NCI-H146 treated with DMSO at 0.1 percent for 48 hours (cell line): Measurements from ENCODE around the gene RNF152.
"Not testable (repeated sequence)": the region's sequence is repeated elsewhere in the genome, so short reads cannot be mapped to it uniquely, and the experiment has no call there.

Experiments
- DNase-seq: peaks from one replicate; lab custom pipeline; 2025; ENCODE audit not compliant: unreplicated experiment; lab: John Stamatoyannopoulos, UW

The RNF152 gene

DNA sequence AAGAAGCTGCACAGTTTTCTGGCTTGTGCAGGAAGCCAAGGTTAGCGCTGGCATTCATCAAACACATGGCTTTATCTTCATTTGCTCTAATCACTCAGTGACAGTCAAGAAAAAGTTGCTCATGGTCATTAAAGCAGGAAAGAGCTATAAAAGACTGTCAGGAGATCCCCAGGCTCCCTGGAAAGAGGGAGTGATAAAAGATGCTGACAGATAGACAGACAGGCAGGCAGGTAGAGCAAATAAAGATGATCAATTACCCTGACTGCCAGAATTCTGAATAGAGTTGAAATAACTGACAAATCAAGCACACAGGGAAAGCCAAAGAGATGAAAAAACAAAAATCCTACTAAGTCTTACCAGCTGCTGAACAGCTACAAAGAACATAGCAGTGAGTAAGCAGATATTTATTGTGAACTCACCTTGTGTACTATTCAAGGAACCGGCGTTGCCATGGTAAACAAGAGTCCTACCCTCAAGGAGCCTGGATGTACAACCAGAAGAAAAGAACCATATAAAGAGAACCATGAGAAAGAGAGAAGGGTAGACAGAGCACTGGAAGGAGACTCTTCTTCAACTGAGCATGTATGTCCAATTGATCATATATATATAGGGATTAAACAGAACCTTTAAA, 68.0 kb downstream of the RNF152 start:
- no peak for DNase-seq

DNA sequence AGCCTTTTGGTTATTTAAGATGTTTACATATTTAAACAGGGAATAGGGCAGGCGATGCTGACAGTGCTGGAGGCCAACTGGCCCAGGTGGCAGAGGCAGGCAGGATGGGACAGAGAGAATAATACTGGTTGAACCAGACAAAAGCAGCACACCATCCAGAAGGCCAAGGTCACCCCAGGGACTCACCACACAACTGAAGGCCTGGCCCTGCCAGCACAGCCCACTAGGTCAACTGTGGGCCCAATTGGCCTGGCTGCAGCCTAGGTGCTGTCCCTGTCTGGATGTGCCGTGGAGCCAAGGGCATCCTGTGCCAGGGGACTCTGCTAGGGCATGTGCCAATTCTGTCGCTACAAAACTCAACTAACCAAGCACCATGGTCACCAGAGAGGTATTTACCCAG, 69.2 kb downstream of the RNF152 start:
- DNase-seq: no peak

DNA sequence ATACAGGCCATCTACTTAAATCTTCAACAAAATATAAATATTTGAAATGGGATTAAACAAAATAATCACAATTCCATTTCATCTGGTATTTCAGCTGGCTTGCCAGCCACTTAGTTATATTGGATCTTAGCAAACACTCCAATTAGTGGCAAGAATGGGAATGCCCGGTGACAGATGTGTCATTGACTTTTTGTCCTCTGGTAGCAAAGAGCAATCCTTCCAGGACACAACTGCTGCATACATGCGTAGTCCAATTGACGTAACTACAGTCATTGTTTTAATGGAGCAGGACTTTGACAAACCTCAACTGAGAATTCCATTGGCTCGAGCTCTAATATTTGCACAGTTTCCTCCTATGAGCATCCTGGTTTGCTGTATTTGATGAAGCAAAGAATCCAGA, 69.9 kb downstream of the RNF152 start:
- no peak for DNase-seq

DNA sequence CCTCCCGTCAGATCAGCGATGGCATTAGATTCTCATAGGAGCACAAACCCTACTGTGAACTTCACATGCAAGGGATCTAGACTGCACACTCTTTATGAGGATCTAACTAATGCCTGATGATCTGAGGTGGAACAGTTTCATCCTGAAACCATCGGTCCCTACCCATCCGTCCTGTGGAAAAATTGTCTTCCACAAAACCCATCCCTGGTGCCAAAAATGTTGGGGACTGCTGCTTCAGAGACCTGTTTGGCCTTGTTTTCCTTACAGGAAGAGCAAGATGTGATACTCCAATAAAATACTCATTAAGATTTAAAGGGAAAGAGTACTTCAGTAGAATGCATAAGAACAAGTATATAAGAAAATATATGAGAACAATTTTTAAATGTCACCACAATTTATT, 71.1 kb downstream of the RNF152 start:
- DNase-seq: no peak

DNA sequence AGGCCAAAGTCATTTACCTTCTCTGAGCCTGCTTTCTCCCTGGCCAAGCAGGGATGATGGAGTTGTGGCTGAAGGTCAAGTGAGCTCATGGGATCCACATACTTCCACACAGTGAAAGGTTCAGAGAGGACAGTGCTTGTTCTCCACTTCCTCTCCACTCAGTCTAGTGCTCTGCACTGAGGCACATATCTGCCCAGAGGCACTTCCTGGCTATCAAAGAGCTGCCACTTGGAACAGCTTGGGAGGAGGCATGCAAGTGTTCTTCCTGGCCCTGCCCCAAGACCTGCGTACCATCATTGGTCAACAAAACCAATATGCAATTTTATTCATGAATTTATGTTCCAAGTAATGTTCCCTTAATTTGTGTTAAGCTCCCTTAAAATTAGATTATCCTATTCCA, 71.9 kb downstream of the RNF152 start:
- DNase-seq: no peak

DNA sequence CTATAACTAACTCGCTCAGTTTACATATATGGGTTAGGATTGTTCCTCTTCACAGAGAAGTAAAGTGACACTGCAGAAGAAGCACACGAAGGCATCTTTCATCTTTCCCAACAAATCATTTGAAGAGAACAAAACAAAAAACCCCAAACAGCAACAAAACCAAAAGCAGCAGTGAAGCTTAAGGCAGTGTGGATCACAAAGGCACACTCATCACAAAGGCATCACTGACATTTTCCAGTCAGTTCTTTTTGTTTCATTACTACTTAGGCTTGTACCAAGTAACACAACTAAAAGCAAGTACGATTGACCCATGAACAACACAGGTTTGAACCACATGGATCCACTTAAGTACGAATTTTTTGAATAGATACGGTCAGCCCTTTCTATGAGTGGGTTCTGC, 75.7 kb downstream of the RNF152 start:
- DNase-seq: no peak

DNA sequence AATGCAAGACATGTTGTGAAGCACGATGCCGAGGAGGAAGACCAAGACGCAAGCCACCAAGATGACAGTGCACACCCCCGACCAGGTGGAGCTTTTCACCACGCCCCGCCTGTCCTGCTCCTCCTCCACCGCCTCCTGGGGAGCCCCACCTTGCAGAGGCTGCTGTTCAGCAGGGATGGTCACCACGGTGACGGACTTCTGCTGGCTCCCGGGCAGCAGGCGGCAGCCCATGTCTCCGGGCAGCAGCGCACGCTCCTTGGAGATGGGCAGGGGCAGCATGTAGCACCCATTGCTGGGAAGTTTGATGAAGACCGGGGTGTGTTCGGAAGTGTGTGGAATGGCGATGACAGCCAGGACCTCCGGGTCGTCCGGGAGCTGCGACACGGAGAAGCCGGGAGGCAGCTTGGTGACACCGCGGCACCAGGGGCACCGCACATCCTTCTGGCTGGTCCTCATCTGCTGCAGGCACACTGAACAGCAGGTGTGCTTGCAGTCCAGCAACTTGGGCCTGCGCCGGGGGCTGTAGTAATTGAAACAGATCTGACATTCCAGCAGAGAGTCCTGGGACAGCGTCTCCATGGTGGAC, 76.8 kb downstream of the RNF152 start:
- no peak for DNase-seq

DNA sequence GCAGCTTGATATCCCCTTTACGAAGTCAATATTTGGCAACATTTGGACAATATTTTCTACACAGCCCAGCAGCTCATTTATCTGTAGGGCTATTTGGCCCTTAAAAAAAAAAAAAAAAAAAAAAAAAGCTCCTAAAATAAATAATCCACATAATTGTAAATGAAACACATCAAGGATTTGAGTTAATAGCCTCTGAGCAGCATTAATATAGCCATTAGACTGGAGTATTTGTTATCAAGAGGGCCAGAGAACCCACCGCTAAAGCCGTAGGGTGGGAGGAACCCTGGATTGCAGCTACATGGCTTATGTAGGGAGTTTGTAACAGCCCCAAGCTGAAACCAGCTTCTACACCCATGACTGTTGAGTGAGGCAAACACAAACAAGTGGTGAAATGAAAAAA, 84.5 kb downstream of the RNF152 start:
- no peak for DNase-seq

DNA sequence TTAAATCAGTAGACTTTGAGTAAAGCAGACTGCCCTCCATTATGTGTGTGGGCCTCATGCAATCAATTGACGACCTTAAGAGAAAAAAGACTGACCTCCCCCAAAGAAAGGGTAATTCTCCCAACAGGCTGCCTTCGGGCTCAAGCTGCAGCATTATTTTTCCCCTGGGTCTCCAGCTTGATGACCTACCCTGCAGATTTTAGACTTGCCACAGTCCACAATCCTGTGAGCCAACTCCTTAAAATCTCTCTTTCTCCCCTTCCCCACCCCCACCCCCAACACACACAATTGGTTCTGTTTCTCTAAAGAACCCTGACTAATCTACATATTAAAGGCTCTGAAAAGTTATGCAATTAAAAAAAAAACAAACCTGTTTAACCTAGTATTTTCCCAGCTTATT, 89.4 kb downstream of the RNF152 start:
- DNase-seq: no peak

DNA sequence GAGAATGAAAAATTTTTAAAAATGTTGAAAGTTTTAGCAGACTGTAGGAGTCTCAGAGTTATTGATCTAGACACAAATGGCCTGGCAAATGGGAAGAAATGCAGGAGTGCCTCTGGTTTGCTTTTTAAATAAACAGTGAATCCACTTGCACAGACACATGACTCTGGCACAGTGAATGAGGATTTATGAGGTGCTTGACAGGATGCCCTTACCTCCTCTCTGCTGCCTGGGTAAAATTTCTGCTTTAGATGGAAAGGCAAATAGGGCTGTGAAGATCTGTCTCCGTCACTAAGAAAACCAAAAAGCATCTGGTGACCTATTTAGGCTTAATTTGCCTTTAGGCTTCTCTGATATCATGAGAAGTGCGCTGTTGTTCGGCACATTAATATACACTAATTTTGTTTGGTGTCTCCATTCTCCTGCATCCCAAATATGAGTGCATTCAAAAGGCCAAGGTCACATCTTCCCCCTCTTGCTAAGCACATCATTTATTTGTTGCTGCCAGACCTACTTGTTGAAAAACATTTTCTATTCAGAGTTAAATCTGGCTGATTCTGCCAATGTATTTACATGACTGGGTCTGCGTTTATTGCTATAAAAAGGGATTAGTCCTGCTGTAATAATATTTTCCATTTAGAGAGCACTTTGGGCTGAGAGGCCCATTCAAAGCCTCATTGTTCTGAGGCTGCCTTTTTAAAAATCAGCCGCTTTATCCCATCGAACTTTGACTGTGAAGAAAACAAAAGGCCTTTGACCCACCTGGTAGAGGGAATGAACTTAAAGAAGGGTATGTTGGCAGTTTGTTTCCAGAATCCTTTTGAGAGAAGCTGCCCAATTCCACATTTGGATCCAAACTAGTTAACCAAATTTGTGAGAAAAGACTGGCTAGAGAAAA, 94.9 kb downstream of the RNF152 start:
- DNase-seq: no peak

DNA sequence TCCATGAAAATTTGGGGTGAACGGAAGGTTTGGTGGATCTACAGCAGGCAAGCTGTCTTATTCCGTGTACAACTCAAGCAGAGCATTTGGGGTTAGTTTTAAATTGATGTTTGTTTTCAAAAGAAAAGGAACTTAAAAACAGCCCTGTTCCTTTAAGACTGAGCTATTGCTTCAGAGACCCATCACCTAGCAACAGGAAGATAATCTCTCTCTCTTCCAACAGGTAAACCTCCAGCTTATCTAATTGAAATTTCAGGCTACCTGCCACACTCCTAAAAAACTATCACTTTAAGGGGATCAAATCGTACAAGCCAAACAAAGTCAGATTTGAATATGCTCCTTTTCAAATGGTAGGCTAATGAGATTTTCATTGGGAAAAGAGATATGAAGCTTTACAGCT, 101.8 kb downstream of the RNF152 start:
- no peak for DNase-seq

DNA sequence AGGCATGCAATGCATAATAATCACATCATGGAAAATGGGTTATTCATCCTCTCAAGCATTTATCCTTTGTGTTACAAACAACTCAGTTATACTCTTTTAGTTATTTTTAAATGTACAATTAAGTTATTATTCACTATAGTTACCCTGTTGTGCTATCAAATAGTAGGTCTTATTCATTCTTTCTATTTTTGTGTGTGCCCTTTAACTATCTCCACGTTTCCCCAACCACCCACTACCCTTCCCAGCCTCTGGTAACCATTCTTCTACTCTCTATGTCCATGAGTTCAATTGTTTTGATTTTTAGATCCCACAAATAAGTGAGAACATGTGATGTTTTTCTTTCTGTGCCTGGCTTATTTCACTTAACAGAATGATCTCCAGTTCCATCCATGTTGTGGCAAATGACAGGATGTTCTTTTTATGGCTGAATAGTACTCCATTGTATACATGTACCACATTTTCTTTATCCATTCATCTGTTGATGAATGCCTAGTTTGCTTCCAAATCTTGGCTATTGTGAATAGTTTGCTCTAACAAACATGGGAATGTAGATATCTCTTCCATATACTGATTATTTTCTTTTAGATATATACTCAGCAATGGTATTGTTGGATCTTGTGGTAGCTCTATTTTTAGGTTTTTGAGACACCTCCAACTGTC, 105.7 kb downstream of the RNF152 start:
- not testable (repeated sequence) for DNase-seq

DNA sequence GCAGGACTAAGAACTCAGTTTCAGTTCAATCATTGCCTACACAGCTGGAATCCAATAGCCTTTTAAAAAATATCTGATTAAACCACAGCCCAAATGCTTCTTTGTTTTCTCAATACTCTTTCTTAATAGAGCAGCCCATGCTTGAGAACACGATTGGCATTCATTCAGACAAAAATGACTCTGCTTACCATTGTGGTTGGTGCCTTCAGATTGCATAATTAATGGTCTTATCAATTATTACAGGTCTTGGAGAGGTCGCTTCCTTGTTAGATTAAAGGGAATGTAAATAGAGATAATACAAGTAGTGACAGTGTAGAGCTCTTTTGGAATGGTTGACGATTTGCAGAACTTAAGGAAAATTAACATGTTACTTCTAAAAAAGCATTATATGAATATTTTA, 107.2 kb downstream of the RNF152 start:
- no peak for DNase-seq

DNA sequence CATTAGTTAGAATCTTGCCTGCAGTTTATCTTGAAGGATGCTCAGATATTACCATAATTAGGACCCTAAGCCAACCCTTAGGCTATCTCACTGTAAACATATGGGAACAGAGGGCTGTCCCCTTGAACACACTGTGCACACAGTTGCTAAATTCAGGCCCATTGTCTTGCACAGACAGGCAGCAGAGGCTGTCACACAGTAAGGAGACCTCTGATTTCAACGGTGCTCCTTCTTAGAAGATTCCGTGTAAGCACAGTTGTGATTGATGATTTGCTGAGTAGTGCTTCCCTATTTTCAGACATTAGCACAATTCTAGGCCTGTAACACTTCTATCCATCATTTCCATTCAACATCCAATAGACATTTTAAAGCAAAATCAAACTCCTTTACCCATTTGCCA, 108.0 kb downstream of the RNF152 start:
- no peak for DNase-seq

DNA sequence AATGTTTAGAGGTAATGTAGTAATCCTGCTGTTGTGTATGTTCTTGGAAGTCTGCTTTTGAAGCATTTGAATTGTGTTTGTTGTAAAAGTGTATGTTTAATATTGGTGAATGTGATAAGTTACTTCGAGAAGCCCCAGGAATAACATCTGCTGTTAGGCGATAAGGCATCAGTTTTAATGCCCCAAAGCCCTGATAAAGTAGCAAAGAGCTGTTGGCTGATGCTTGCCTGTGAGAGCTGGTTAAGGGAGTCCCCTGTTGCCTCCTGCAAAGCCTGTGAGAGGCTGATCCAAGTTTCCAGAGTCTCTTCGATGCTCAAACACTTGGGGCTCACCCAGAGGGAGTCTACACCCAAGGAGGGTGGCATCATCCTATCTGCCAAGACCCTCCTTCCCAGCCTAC, 110.3 kb downstream of the RNF152 start:
- no peak for DNase-seq

DNA sequence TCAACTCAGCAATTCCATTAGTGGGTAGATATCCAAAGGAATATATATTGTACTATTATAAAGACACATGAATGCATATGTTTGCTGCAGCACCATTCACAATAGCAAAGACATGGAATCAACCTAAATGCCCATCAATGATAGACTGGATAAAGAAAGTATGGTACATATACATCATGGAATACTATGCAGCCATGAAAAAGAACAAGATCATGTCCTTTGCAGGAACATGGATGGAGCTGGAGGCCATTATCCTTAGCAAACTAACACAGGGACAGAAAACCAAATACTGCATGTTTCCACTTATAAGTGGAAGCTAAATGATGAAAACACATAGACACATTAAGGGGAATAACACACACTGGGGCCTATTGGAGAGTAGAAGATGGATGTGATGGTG, 116.6 kb downstream of the RNF152 start:
- not testable (repeated sequence) for DNase-seq

DNA sequence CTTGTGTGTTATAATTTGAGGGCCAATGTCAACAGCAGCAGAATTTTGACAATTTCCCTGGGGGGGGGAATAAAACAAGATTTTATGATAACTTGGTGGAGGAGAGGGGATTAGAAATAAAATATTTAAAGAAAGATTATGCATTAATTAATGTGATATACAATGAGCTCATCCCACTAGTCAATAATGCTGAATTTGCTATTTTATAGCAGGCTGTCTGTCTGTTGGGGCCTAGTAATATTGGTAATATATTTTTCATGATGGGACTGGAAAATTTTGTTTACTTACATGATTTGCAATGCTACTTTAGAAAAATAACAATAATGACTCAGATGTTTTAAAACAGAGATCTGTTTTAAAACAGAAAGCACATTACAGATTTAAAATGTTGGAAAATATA, 118.0 kb downstream of the RNF152 start:
- DNase-seq: no peak

DNA sequence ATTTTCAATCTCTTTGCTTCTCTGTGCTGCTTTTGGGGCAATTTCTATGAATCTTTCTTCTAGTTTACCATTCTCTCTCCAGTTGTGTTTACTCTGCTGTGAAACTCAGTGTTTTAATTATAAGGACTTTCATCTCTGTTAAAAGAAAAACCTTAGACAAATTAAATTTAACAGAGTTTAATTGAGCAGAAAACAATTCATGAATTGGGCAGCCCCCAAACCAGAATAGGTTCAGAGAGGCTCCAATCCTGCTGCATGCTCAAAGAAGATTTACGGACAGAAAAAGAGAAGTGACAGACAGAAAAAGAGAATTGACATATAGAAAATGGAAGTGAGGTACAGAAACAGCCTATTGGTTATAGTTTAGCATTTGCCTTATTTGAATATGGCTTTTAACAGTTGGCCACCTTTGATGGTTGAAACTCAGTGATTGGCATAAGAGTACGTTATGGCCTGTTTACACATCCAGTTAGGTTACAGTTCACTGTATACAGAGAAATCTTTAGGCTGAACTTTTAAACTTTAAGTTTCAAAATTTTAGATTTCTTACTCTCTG, 120.4 kb downstream of the RNF152 start:
- DNase-seq: no peak

DNA sequence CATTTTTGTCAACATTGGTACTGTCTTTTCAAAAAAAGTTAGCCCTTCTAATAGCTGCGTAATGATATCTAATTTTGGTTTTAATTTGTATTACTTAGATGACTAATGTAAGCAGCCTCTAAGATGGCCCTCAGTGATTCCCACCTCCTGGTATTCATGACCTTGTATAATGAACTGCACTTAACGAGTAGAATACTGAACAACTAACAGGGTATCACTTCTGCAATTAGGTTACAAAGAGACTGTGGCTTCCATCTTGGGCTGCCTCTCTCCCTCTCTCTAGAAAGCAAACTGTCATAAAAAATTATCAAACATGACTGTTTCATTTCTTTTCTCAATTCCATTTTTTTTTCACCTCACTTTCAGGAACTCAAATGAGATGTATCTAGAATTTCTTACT, 120.9 kb downstream of the RNF152 start:
- no peak for DNase-seq

DNA sequence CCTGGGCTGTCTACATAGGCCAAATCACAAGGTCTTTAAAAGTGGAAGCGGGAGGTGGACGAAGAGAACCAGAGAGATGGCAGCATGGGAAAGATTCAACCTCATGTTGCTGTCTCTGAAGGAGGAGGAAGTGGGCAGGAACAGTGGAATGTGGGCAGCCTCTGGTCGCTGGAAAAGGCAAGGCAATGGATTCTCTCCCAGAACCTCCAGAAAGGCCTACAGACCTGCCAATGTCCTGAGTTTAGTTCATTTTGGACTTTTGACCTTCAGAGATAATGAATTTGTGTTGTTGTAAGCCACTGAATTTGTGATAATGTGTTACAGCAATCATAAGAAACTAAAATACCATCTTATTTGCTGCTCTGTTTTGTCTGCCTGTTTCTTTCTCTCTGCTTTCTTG, 122.5 kb downstream of the RNF152 start:
- no peak for DNase-seq

DNA sequence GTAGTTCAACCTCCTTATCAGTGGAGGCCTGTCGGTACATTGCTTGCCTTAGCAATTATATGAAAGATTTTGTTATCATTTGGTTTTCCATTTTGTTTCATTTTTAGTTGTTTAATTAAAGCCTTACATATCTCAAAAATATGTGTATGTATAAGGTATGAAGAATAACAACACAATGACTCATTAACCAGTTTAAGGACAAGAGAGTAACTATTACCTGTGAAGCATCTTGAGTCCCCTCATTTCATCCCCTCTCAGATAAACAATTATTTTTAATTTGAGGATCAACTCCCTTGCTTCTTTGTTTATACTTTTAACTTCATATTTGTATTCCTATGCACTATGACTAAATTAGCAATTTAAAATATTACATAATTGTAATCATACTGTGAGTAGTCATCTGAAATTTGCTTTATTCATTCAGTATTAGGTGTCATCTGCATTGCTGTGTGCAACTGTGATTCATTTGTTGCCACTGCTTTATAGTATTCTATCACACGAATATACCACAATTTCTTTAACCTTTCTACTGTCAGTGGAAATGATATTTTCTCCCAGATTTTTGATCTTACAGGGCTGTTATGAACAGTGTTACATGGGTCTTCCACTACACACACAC, 126.4 kb downstream of the RNF152 start:
- DNase-seq: no peak
